A172 (cell line): ENCODE measurements around the gene CHMP2B. TPM values are rescaled to one million over a fixed set of nuclear protein-coding genes. Genes with fewer than 3 reads are reported as not detected.

Experiments
- total RNA-seq: library from RNA; depleted of rRNA; stranded (reverse); fragments of >200 nt; shearing (Covaris generic); gene quantifications from 2 replicates; pipeline ENCODE4 v1.2.3, GENCODE V29; 2014; rRNA removed

Gene CHMP2B
- total RNA-seq, 1 experiment from 2014 or later, result 65.6 TPM

Other genes starting within 250 kb of the CHMP2B start
- gene VGLL3, start 236.2 kb upstream of the CHMP2B start, total RNA-seq, result not detected in 2 replicates
- not detected in 2 replicates for gene POU1F1, start 49.3 kb downstream of the CHMP2B start, total RNA-seq